Measurements from ENCODE around the gene PLCB3. TPM values are rescaled to one million over a fixed set of nuclear protein-coding genes. Genes with fewer than 3 reads are reported as not detected.
A peak's percentile ranks its signal among the peaks of the same experiment; 100 is the strongest.
"Not testable (repeated sequence)": the region's sequence is repeated elsewhere in the genome, so short reads cannot be mapped to it uniquely, and the experiment has no call there.

Gene PLCB3
- polyA plus RNA-seq, 1 donor: 12.4 TPM

GRCh38 chr11:64237484-64237951 is 13.8 kb upstream of the PLCB3 start:
- no peak for DNase-seq

- DNase-seq: no peak
Measured at GRCh38 chr11:64238076-64238475, 13.3 kb upstream of the PLCB3 start.

GRCh38 chr11:64238999-64239398 is 12.3 kb upstream of the PLCB3 start:
- DNase-seq: no peak

GRCh38 chr11:64239662-64240434 is 11.5 kb upstream of the PLCB3 start:
- no peak for DNase-seq

GRCh38 chr11:64240435-64241240 is 10.7 kb upstream of the PLCB3 start, which contains the start of gene FKBP2:
TSS of gene FKBP2 (plus strand) at chr11:64241095. CDS start at chr11:64242388, 1,293 bp downstream.
- DNase-seq: peak; percentile 98

GRCh38 chr11:64241241-64241490 is 10.2 kb upstream of the PLCB3 start:
- DNase-seq: peak; percentile 100

- peak; percentile 51 for DNase-seq
Measured at GRCh38 chr11:64241491-64242374, 9.6 kb upstream of the PLCB3 start.

- DNase-seq: no peak
Measured at GRCh38 chr11:64243236-64243854, 8.0 kb upstream of the PLCB3 start.

- no peak for DNase-seq
Measured at GRCh38 chr11:64244107-64244506, 7.2 kb upstream of the PLCB3 start.

- DNase-seq: no peak
Measured at GRCh38 chr11:64244966-64245365, 6.4 kb upstream of the PLCB3 start.

GRCh38 chr11:64245401-64245796 is 5.9 kb upstream of the PLCB3 start:
- DNase-seq: peak; percentile 53

- DNase-seq: peak; percentile 62
Measured at GRCh38 chr11:64245797-64246620, 5.3 kb upstream of the PLCB3 start.

GRCh38 chr11:64246621-64246870 is 4.8 kb upstream of the PLCB3 start:
- not testable (repeated sequence) for DNase-seq

- peak; percentile 90 for DNase-seq
Measured at GRCh38 chr11:64246871-64247728, 4.2 kb upstream of the PLCB3 start, which contains the start of gene PPP1R14B. TSS of gene PPP1R14B (minus strand) at chr11:64246943. CDS start at chr11:64246673, 270 bp downstream.

GRCh38 chr11:64247729-64248531 is 3.4 kb upstream of the PLCB3 start:
- no peak for DNase-seq

GRCh38 chr11:64248578-64248977 is 2.8 kb upstream of the PLCB3 start:
- DNase-seq: no peak

- DNase-seq: no peak
Measured at GRCh38 chr11:64249038-64249437, 2.3 kb upstream of the PLCB3 start.

- no peak for DNase-seq
Measured at GRCh38 chr11:64249563-64250414, 1.5 kb upstream of the PLCB3 start.

Data from hindlimb muscle (tissue), 1 donor.